Peyer's patch (tissue), 4 donors: ENCODE data around the gene PPFIBP2. TPM values are rescaled to one million over a fixed set of nuclear protein-coding genes. Genes with fewer than 3 reads are reported as not detected.
A peak's percentile ranks its signal among the peaks of the same experiment; 100 is the strongest.

Source experiments
- DNase-seq, 3 donors: peaks; one replicate each; pipeline ENCODE4 v3.0.0-alpha.2; 2017 to 2019
- H3K27ac ChIP-seq, 4 donors: fragments of 200-600 bp; sonication (generic); one replicate each; pipeline ENCODE4 v1.5.1; 2016 to 2019
- H3K27me3 ChIP-seq, 2 donors: fragments of 200-600 bp; sonication (generic); one replicate each; pipeline ENCODE4 v1.5.1; 2019
- H3K36me3 ChIP-seq, 3 donors: fragments of 200-600 bp; sonication (generic); one replicate each; pipeline ENCODE4 v1.5.1; 2016 to 2019
- H3K4me1 ChIP-seq, 4 donors: fragments of 200-600 bp; sonication (generic); one replicate each; pipeline ENCODE4 v1.5.1; 2016 to 2019
- H3K4me3 ChIP-seq, 4 donors: fragments of 200-600 bp; sonication (generic); 1 replicate in 3 of 4; 2 replicates in 1 of 4; pipeline ENCODE4 v1.5.1; 2016 to 2019; ENCODE audit warnings: mild to moderate bottlenecking in 1 of 4
- H3K9me3 ChIP-seq, 4 donors: fragments of 200-600 bp; sonication (generic); one replicate each; pipeline ENCODE4 v1.5.1; 2016 to 2019; ENCODE audit warnings: mild to moderate bottlenecking in 1 of 4
- POLR2A ChIP-seq, 2 donors: fragments of 450-650 bp; IDR thresholded peaks; one replicate each; pipeline ENCODE4 v1.5.1; 2017; ENCODE audit warnings: antibody characterized with exemption in 2 of 2, mild to moderate bottlenecking in 2 of 2, moderate library complexity in 2 of 2
- total RNA-seq, 4 donors: library from RNA; depleted of rRNA; stranded (reverse); fragments of >200 nt; gene quantifications; one replicate each; pipeline ENCODE4 v1.1.0, GENCODE V29; 2016
- TF ChIP-seq, protein P1 (sequence below), 6 experiments: fragments of 450-650 bp in 4 of 6; fragments of 200-600 bp in 2 of 6; sonication (generic) in 1 of 6; IDR thresholded peaks; one replicate each; pipeline ENCODE4 v1.5.1; 2017 to 2019; ENCODE audit warnings: antibody characterized with exemption in 6 of 6, mild to moderate bottlenecking in 3 of 6, moderate library complexity in 1 of 6

PPFIBP2 gene
- total RNA-seq, 4 donors from 2014 or later = 74.6 to 245 (median 148) TPM

DNA sequence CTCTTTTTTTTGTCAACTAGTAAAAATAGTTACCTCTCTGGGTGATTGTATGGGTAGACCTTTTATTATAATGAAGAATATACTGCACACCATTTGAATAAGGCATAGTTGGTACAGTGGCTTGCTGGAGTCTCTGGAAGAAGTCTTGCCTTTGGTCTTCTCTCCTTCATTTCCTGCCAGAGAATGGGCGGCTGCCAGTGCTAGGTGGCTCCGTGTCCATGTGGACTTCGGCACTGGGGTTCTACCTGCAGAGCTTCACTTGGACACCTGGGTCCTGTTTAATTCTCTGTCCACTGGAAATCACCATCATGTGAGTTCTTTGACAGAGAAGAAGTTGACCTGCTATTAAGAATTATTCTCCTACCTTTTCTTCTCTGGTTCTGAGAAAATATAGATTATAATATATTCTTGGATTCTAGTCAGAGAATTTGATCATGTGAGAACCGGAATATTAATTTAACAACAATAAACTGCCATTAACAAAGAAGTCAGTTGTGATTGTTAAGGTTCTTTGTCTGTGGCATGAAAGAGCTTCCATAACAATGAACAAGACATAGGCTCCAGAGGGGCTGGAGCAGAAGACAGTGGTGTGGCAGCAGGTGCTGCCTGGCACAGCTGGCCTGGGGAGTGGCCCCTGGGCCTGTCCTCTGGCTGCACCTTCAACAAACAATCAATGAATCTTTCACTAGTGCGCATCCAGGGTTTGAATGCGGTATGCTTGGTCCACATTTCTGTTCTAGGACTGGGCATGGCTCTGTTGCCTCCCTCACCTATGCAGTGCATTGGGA is 77.5 kb downstream of the PPFIBP2 start:
- Histone ChIP-seq H3K27ac (peak overlapping the region in 1 of 4 donors; percentile 28), H3K36me3 (peaks cover 0 to 20% (median 0%) of the 10 kb centered on the region in 3 donors), H3K4me1 (peaks cover 0 to 12% (median 1%) of the 10 kb centered on the region in 4 donors), H3K4me3 (no peak overlapping the region), H3K27me3 (no peaks in the 10 kb centered on the region), H3K9me3 (no peaks in the 10 kb centered on the region)
- peak in 1 of 3 donors; percentile 51 for DNase-seq
- TF ChIP-seq POLR2A (IDR thresholded peaks at IDR 0.05) = no peak
- TF ChIP-seq, protein P1, sequence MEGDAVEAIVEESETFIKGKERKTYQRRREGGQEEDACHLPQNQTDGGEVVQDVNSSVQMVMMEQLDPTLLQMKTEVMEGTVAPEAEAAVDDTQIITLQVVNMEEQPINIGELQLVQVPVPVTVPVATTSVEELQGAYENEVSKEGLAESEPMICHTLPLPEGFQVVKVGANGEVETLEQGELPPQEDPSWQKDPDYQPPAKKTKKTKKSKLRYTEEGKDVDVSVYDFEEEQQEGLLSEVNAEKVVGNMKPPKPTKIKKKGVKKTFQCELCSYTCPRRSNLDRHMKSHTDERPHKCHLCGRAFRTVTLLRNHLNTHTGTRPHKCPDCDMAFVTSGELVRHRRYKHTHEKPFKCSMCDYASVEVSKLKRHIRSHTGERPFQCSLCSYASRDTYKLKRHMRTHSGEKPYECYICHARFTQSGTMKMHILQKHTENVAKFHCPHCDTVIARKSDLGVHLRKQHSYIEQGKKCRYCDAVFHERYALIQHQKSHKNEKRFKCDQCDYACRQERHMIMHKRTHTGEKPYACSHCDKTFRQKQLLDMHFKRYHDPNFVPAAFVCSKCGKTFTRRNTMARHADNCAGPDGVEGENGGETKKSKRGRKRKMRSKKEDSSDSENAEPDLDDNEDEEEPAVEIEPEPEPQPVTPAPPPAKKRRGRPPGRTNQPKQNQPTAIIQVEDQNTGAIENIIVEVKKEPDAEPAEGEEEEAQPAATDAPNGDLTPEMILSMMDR (IDR thresholded peaks at IDR 0.05) = no peak

DNA sequence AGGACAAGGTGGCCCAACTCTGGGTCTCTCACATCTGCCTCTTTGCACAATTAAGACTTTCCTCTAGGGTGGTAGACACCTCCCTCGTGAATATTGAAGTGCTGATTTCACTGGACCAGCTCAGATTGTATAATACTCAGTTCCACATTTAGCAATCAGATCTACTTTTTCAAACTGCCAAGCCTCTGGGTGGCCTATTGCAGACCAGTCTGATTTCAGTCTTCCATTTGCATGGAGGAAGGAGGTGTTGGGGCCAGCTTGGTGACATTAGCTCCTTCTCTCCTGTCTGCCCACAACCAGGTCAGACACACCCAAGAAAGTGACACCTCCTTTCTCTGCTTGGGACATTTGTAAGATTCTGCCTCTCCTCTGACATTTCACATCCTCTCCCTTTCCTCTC is 78.2 kb downstream of the PPFIBP2 start:
- peak overlapping the region in 1 of 4 donors; percentile 25 for H3K27ac ChIP-seq

DNA sequence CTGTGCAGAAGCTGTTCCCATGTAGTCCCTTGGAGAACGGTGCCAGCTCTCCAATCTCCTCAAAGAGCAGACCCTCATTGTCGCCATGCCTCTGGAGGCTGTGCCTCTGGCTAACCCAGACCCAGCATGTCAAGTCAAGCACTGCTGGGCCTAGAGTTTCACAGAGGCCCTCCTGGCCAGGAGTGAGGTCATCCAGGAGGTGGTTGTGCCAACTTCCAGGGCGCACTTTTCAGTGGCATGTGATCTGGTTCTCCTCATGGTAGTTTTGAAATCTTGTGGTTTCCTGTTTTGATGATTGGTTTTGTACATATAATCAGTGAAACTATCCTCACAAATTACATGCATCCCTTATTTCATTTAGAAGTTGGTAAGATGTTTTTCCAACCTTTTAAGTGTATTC is 78.9 kb downstream of the PPFIBP2 start:
- H3K4me1 ChIP-seq = peaks cover 0 to 7% (median 2%) of the 10 kb centered on the region in 4 donors
- peaks cover 0 to 20% (median 0%) of the 10 kb centered on the region in 3 donors for H3K36me3 ChIP-seq
- DNase-seq = no peak
- H3K27ac ChIP-seq = no peak overlapping the region
- no peak overlapping the region for H3K4me3 ChIP-seq
- H3K9me3 ChIP-seq = no peaks in the 10 kb centered on the region
- no peaks in the 10 kb centered on the region for H3K27me3 ChIP-seq
- no peak for TF ChIP-seq POLR2A (IDR thresholded peaks at IDR 0.05)
- TF ChIP-seq, protein P1 (IDR thresholded peaks at IDR 0.05) = no peak

More for the DNA sequence above, 78.2 kb downstream of the PPFIBP2 start:
- Histone ChIP-seq H3K9me3 (no peaks in the 10 kb centered on the region), H3K4me1 (peaks cover 0 to 12% (median 1%) of the 10 kb centered on the region in 4 donors), H3K4me3 (no peak overlapping the region), H3K27me3 (no peaks in the 10 kb centered on the region), H3K36me3 (peaks cover 0 to 20% (median 0%) of the 10 kb centered on the region in 3 donors)
- TF ChIP-seq, protein P1 (IDR thresholded peaks at IDR 0.05) = no peak
- no peak for TF ChIP-seq POLR2A (IDR thresholded peaks at IDR 0.05)
- no peak for DNase-seq

DNA sequence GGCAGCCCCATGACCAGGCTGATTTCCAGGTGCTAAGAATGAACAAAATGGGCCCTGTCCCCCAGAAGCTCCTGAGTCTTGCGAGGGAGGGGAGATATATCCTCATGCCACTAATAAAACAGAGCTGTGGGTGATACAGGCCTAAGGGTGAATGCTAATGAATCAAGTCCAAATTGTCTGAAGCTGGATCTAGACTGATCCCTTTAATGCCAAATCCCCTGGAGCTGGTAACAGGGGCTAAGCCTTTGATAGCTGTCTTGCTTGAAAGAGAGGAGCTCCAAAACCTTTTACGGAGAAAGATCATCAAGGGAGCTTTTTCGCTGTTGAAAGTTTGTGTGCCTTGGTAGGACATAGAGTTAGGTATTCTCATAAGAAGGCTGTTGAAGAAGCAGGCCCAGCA is 79.7 kb downstream of the PPFIBP2 start:
- Histone ChIP-seq H3K36me3 (peaks cover 0 to 20% (median 0%) of the 10 kb centered on the region in 3 donors), H3K9me3 (no peaks in the 10 kb centered on the region), H3K4me1 (peaks cover 0 to 7% (median 2%) of the 10 kb centered on the region in 4 donors), H3K27me3 (no peaks in the 10 kb centered on the region), H3K4me3 (no peak overlapping the region), H3K27ac (no peak overlapping the region)
- TF ChIP-seq, protein P1 (IDR thresholded peaks at IDR 0.05) = no peak
- no peak for TF ChIP-seq POLR2A (IDR thresholded peaks at IDR 0.05)
- DNase-seq = no peak

DNA sequence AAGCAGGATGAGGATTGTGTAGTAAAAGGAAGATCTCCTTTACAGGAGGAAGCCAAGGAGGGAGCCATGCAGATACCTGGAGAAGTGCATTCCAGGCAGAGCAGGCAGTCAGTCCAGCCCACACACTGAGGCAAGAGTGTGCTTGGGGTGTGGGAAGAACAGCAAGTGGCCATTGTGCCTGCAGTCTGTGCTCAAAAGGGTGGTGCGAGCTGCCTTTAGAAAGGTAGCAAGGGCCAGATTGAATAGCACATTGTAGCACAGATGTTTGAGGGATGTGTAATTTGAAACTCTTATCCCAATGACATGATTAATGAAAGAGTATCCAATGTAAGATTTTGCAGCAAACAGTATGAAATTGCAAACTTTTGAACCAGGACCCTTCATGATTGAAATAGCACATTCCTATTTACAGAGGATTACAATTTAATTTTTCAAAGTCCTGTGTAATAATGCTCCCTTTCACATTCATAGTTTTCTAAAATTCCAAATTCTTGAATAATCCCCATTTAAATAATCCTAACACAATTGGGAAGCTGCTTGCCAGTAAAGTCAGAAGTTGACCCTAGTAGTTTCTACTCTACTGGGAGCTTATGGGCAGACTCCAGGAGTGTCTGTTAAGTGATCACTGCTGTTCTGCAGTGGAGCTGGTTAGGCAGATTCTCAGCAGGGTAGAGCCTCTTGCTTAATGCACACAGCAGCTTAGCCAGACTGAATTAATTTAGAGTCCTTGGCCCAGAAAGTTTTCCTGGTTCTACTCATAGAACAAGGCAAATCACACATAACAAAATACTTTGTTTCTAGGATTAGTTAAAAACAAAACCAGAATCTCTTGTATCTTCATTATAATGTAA is 81.4 kb downstream of the PPFIBP2 start:
- Histone ChIP-seq H3K27me3 (no peaks in the 10 kb centered on the region), H3K9me3 (no peaks in the 10 kb centered on the region), H3K4me3 (no peak overlapping the region), H3K27ac (no peak overlapping the region), H3K4me1 (peaks cover 0 to 7% (median 2%) of the 10 kb centered on the region in 4 donors), H3K36me3 (peaks cover 0 to 20% (median 0%) of the 10 kb centered on the region in 3 donors)
- DNase-seq = no peak
- TF ChIP-seq, protein P1 (IDR thresholded peaks at IDR 0.05) = no peak
- TF ChIP-seq POLR2A (IDR thresholded peaks at IDR 0.05) = no peak
